Middle frontal gyrus (tissue), 1 donor: ENCODE measurements around the gene RAB40B.
"Not testable (repeated sequence)": the region's sequence is repeated elsewhere in the genome, so short reads cannot be mapped to it uniquely, and the experiment has no call there.

Experiments
- DNase-seq: peaks from one replicate; pipeline ENCODE4 v3.0.0-alpha.2; 2015; ENCODE audit warnings: low spot score; ENCODE audit errors: extremely low spot score

RAB40B gene

GRCh38 chr17:82698065-82698973, at the start of gene RAB40B:
RAB40B (minus strand) TSS chr17:82698698; CDS start chr17:82698596, 102 bp downstream.
- DNase-seq, result peak; percentile 98

GRCh38 chr17:82745524-82745923, 47.0 kb upstream of the RAB40B start:
- no peak for DNase-seq

GRCh38 chr17:82744736-82745135, 46.2 kb upstream of the RAB40B start:
- DNase-seq, result not testable (repeated sequence)

GRCh38 chr17:82743344-82744219, 45.1 kb upstream of the RAB40B start:
- DNase-seq, result no peak

- no peak for DNase-seq
Observed at GRCh38 chr17:82740906-82741759, 42.6 kb upstream of the RAB40B start.

GRCh38 chr17:82737967-82738877, 39.7 kb upstream of the RAB40B start:
- peak; percentile 83 for DNase-seq

- no peak for DNase-seq
Observed at GRCh38 chr17:82736511-82737185, 38.1 kb upstream of the RAB40B start.

- DNase-seq, result peak; percentile 58
Observed at GRCh38 chr17:82734987-82735866, 36.7 kb upstream of the RAB40B start, which contains the start of gene FN3K. FN3K (plus strand) TSS chr17:82735615; CDS start chr17:82735637, 22 bp downstream.

GRCh38 chr17:82732118-82732743, 33.7 kb upstream of the RAB40B start:
- no peak for DNase-seq

- DNase-seq, result no peak
Observed at GRCh38 chr17:82729479-82730260, 31.2 kb upstream of the RAB40B start.

- DNase-seq, result no peak
Observed at GRCh38 chr17:82726427-82726826, 27.9 kb upstream of the RAB40B start.

GRCh38 chr17:82723169-82723807, 24.8 kb upstream of the RAB40B start:
- DNase-seq, result no peak

- no peak for DNase-seq
Observed at GRCh38 chr17:82722341-82723013, 24.0 kb upstream of the RAB40B start.

GRCh38 chr17:82720204-82720603, 21.7 kb upstream of the RAB40B start:
- DNase-seq, result no peak

- no peak for DNase-seq
Observed at GRCh38 chr17:82718986-82719685, 20.6 kb upstream of the RAB40B start.
